Lower leg skin (tissue), 3 donors: ENCODE data around the gene CPPED1.

Experiments
- CTCF ChIP-seq, 3 donors: fragments of 450-650 bp; IDR thresholded peaks; one replicate each; pipeline ENCODE4 v1.5.1; 2016; ENCODE audit warnings: antibody characterized with exemption in 3 of 3, mild to moderate bottlenecking in 3 of 3, moderate library complexity in 2 of 3
- POLR2A ChIP-seq, 2 donors: fragments of 450-650 bp; IDR thresholded peaks; one replicate each; pipeline ENCODE4 v1.6.1; 2016 to 2017; ENCODE audit warnings: antibody characterized with exemption in 2 of 2, mild to moderate bottlenecking in 1 of 2, moderate library complexity in 1 of 2

GRCh38 chr16:12629271-12629670, 174.4 kb downstream of the CPPED1 start:
- no peak for TF ChIP-seq CTCF (IDR thresholded peaks at IDR 0.05)
- TF ChIP-seq POLR2A (IDR thresholded peaks at IDR 0.05), result no peak
